DMS53 (cell line): Measurements from ENCODE around the gene PRIMA1.

Experiments
- DNase-seq: peaks from one replicate; lab custom pipeline; 2025; lab: John Stamatoyannopoulos, UW

The PRIMA1 gene

GRCh38 chr14:93731753-93732152 is 56.5 kb downstream of the PRIMA1 start:
- no peak for DNase-seq

DNA sequence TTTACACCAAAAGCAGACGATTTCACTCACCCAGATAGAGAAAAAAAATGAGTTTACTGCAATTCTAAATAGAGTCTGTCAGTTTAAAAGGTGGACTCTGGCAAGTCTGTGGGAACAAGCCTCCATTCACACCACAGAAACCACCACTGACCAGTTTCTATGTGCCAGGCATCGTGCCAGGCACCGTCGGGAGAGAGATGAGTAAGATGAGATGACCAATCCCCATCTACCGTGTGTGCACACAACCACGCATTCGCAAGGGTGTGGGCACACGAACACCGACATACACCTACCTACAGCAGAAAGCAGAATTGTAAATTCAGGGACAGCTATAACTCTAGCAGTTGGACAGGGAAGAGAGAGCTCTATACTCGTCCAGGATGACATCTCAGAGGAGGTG is 58.3 kb downstream of the PRIMA1 start:
- DNase-seq, result no peak

DNA sequence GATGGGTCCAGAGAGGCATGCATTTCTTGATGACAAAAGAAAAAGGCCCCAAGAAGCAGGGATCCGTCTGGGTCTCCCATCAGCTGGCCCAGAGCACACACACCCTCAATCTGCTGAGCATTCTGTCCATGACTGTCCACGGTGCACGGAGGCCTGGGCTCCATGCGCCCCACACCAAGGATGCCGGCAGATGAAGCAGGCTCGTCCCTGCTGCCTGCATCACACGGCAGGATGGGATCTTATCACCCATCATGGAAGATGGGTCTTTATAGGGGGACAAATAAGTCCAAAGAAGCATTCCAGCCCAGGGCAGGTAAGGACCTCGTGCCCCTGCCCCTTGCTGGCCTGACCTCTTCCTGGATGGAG is 59.7 kb downstream of the PRIMA1 start:
- DNase-seq, result no peak

DNA sequence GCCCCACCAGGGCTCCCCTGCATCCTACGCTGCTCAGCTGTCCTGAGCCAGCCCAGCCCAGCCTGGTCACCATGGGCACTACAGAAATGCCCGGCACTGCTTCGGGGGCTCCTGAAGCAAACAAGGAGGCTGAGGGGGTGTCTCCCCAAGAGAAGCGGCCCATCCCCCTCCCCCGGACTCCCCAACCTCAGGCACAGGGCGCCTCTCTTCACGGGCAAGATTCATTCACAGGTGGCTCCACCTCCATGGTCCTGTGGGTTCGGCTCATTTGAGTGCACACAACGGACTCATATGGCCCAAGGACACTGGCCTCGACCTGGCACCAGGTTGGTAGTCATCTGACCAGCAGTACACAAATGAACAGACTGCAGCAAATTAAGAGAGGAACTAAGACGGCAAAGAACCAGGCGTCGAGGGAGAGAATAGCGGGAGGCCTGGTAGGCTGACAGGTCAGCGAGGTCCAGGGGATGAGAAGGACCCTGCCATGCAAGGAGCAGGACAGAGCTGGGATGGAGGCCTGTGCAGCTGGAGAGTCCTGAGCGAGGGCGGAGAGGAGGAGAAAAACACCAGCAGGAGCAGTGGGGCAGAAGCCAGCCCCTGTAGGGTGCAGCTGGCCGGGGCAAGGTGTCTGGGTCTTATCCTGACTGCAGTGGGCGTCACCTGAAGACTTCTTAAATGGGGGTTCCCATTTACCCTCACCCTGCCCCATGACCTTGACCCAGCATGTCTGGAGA is 60.2 kb downstream of the PRIMA1 start:
- no peak for DNase-seq

GRCh38 chr14:93727039-93727740 is 61.1 kb downstream of the PRIMA1 start:
- no peak for DNase-seq

GRCh38 chr14:93725993-93726392 is 62.3 kb downstream of the PRIMA1 start:
- no peak for DNase-seq

GRCh38 chr14:93725002-93725582 is 63.2 kb downstream of the PRIMA1 start:
- DNase-seq, result no peak

DNA sequence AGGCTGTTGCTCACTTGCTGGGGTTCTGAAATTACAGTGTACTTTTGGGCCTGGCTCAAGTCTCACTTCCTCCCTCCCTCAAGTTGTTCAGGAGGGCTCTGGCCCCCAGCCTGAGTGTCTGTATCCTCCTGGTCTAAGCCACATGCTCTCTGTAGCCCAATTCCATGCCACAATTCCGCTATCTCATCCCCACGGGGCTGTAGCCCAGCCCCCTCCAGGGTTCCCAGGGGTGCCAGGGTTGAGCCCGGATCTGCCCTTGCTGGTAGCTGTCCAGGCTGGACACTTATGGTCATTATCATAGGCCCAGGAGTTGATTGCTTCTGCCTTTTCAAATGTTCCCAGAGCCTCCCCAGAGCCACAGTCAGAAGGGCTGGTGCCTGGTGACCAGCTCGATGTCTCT is 65.3 kb downstream of the PRIMA1 start:
- no peak for DNase-seq

GRCh38 chr14:93720981-93721483 is 67.3 kb downstream of the PRIMA1 start:
- DNase-seq, result no peak

GRCh38 chr14:93720076-93720815 is 68.0 kb downstream of the PRIMA1 start:
- DNase-seq, result no peak

DNA sequence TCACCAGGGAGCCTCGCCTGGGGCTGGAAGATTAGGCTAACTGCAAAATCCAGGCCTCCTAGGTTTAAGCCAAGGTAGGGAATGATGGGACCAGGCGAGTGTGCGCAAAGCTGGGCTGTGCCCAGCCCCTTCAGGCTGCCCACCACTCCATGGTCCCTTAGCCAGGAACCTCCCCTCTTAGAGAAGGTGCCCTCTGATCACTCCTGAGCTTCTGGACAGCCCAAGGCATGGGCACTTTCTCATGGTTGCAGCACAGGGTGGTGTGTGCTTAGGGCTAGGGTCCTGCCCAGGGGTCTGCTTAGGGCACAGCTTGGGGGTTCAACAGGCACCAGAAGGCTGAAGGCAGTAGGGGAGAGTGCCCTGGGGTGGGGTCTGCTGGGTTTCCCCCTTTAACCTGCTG is 69.0 kb downstream of the PRIMA1 start:
- DNase-seq, result no peak

DNA sequence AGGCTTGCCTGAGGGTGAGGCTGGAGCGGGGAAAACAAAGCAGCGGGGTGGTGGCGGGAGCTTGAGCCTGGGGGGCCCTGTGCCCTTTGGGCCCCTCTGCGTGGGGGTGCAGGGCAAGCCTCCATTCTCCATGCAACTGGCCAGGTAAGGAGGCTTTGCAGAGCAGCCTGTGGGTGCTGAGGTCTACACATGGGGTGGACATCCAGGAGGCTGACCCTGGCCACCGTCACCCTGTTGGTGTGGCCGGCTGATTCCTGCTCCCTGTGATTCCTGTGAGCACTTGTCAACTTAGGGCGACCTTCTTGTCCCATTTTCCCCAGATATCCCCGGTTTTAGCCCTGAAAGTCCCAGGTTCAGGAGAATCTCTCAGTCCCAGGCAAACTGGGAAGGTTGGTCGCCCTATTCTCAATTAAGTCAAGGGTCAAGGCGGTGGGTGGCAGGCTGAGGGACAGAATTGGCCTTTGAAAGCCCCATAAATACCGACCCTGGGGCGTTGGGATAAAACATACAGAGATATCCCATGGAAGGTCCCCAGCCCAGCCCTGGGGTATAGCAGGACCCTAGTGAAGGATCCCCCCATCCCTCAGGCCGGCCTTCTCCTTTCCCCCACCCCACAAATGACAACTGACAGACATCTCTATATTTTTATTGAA is 70.5 kb downstream of the PRIMA1 start:
- DNase-seq, result no peak

DNA sequence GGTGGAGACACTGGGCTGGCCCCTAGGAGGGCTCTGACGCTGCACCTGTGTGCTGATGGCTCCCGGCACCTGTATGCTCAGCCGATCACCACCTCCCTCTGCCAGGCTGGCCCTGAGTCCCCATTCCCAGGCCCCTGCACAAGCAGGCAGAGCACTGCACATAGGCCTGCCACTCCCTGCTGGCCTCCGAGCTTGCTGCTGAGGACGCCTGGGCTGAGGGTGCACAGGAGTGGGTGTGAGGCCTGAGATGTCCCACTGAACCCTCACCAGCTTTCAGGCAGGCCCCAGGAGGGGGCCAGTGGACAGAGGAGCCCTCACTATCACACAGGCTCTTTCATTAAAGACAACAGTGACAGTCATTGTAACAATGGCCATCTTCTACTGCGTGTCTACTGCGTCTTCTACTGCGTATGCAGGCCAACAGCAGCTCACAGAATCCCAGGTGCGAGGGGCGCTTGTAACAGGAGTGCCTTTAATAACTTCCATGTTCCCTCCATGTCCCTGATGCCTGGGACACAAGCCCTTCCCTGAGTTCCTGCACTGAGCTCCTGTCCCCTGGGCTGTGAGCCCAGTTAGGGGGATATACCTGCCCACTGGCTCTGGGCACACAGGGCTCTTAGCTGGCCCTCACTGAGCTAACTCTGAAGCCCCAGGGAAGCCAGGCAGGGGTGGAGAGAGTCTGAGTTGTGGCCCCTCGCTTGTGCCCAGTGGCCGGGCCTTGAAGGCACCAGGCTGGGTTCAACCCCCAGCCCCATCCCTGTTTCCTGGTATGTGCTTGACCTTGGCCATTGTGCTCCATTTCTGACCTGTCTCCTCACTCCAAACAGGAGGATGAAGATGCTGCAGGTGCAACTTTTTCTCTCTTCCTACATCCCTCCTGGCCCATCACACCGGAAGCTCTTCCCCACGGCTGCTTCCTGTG is 71.3 kb downstream of the PRIMA1 start:
- no peak for DNase-seq

- DNase-seq, result no peak
Measured at GRCh38 chr14:93716002-93716745, 72.1 kb downstream of the PRIMA1 start.

DNA sequence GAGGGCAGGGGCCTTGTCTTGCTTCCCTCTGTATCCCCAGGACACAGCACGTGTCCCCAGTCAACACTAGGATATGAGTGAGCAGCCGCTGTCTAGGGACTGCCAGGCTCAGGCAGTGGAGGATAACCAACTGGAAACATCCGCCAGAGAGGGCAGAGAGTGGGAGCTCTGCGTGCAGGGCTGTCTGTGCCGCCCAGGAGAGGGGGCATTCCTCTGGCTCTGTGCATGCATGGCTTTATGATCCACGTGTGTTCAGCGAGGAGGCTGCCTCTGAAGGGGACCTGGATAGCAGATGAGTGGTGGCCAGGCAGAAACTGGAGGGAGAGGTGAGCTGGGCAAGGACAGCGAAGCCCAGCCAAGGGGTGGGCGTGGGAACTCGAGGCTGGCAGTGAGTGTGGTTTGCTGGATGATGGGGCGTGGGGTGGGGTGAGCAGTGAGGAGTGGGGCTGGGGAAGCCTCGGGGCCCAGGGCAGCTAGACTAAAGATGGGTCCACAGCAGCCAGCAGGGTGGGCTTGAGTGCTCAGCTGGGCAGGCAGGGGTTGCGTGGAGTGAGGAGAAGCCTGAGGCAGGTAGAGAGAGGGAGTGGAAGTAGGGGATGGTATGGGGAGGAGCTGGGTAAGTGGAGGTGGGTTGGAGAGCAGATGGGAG is 72.9 kb downstream of the PRIMA1 start:
- no peak for DNase-seq

DNA sequence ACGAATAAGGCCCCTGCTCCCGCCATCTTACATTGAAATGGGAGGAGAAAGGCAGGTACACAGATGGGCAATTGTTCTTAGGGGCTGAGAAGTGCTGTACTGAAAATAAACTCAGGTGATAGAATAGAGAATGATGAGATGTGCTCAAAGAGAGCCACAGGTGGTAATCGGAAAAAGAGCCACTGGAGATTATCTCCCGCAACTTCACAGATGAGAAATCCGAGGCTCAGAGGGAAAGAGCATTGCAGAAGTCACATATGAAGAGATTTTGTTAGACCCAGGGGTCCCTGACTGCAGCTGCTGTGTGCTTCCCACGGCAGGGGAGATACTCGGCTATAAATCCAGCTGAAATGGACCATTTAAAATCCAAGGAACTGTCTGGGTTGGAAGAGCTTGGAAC is 73.7 kb downstream of the PRIMA1 start:
- DNase-seq, result no peak

- DNase-seq, result no peak
Measured at GRCh38 chr14:93713726-93714405, 74.4 kb downstream of the PRIMA1 start.

GRCh38 chr14:93712838-93713724 is 75.2 kb downstream of the PRIMA1 start:
- DNase-seq, result no peak
